SK-N-SH (cell line): ENCODE measurements around the gene THBS1. TPM values are rescaled to one million over a fixed set of nuclear protein-coding genes. Genes with fewer than 3 reads are reported as not detected.

Source experiments
- CTCF ChIA-PET: fragments of 300-600, 350-600 bp; formaldehyde crosslinking; extraction: SDS; loops from one replicate; lab custom pipeline; 2021; lab: Yijun Ruan, JAX
- POLR2A ChIA-PET: fragments of 350-600 bp; sonication (Branson Sonifier 250); formaldehyde crosslinking; extraction: SDS; loops from one replicate; lab custom pipeline; 2020; ENCODE audit warnings: antibody characterized with exemption, inconsistent platforms; lab: Yijun Ruan, JAX
- DNase-seq: peaks from one replicate; pipeline ENCODE4 v3.0.0; 2012
- H2AFZ ChIP-seq: fragments of 200-600 bp; sonication (generic); 2 replicates; pipeline ENCODE4 v1.8.1; 2016; ENCODE audit warnings: antibody characterized with exemption, mild to moderate bottlenecking, low read depth
- H3F3A ChIP-seq: fragments of 200-600 bp; sonication (generic); replicated peaks from 2 replicates; pipeline ENCODE3; 2016; ENCODE audit warnings: antibody characterized with exemption, mild to moderate bottlenecking; ENCODE audit not compliant: insufficient read depth
- H3K27ac ChIP-seq, 2 experiments: fragments of 200-500 bp in 1 of 2; fragments of 200-600 bp in 1 of 2; sonication (Bioruptor generic) in 1 of 2; sonication (generic), shearing (Covaris generic) in 1 of 2; 2 replicates each; pipeline versions ENCODE4 v1.5.1 to v1.6.1; 2014 to 2016; ENCODE audit warnings: low read depth in 2 of 2, inconsistent platforms in 1 of 2, low read length in 1 of 2, mild to moderate bottlenecking in 1 of 2, mixed read lengths in 1 of 2
- H3K27me3 ChIP-seq: fragments of 200-600 bp; sonication (generic), shearing (Covaris generic); 2 replicates; pipeline ENCODE4 v1.6.1; 2016; ENCODE audit warnings: mixed run types; ENCODE audit not compliant: insufficient read depth
- H3K36me3 ChIP-seq, 2 experiments: fragments of 200-500 bp in 1 of 2; fragments of 200-600 bp in 1 of 2; sonication (Bioruptor generic) in 1 of 2; sonication (generic) in 1 of 2; replicated peaks in 1 of 2; 2 replicates each; pipeline versions ENCODE3 to v1.5.1; 2014 to 2016; ENCODE audit warnings: low read length in 1 of 2, mild to moderate bottlenecking in 1 of 2; ENCODE audit not compliant: insufficient read depth in 2 of 2, control insufficient read depth in 1 of 2
- H3K4me1 ChIP-seq, 2 experiments: fragments of 200-500 bp in 1 of 2; fragments of 200-600 bp in 1 of 2; sonication (Bioruptor generic) in 1 of 2; sonication (generic), shearing (Covaris generic) in 1 of 2; 2 replicates each; pipeline versions ENCODE4 v1.5.1 to v1.6.1; 2014 to 2016; ENCODE audit warnings: low read depth in 1 of 2, low read length in 1 of 2, mixed run types in 1 of 2; ENCODE audit not compliant: insufficient read depth in 2 of 2, control insufficient read depth in 1 of 2
- H3K4me2 ChIP-seq: fragments of 200-600 bp; sonication (generic), shearing (Covaris generic); 2 replicates; pipeline ENCODE4 v1.6.1; 2017; ENCODE audit warnings: mixed run types
- H3K4me3 ChIP-seq, 2 experiments: fragments of 200-500 bp in 1 of 2; fragments of 200-600 bp in 1 of 2; sonication (Bioruptor generic) in 1 of 2; sonication (generic), shearing (Covaris generic) in 1 of 2; 2 replicates each; pipeline versions ENCODE4 v1.5.1 to v1.8.1; 2014 to 2016; ENCODE audit warnings: low read depth in 2 of 2, inconsistent platforms in 1 of 2, low read length in 1 of 2, mild to moderate bottlenecking in 1 of 2, mixed read lengths in 1 of 2, moderate library complexity in 1 of 2
- H3K79me2 ChIP-seq: fragments of 200-600 bp; sonication (generic); 2 replicates; pipeline ENCODE4 v1.8.1; 2017; ENCODE audit warnings: mild to moderate bottlenecking; ENCODE audit not compliant: insufficient read depth
- H3K9ac ChIP-seq: fragments of 200-600 bp; sonication (generic); 2 replicates; pipeline ENCODE4 v1.6.1; 2017; ENCODE audit warnings: mixed run types
- H3K9me2 ChIP-seq: fragments of 200-600 bp; sonication (generic); 2 replicates; pipeline ENCODE4 v1.6.1; 2017; ENCODE audit warnings: mixed run types
- H3K9me3 ChIP-seq: fragments of 200-600 bp; sonication (generic); 2 replicates; pipeline ENCODE4 v1.6.1; 2017; ENCODE audit warnings: mixed run types, mild to moderate bottlenecking, moderate library complexity
- H4K20me1 ChIP-seq: fragments of 200-600 bp; sonication (generic); 2 replicates; pipeline ENCODE4 v1.6.1; 2017; ENCODE audit warnings: mild to moderate bottlenecking, mixed run types; ENCODE audit not compliant: insufficient read depth
- CHD2 ChIP-seq: fragments of 150-350 bp; IDR thresholded peaks from 2 replicates; pipeline ENCODE4 v1.6.1; 2018; ENCODE audit warnings: low read length; ENCODE audit not compliant: partially characterized antibody
- EZH2phosphoT487 ChIP-seq: fragments of 200-600 bp; sonication (generic); IDR thresholded peaks from 2 replicates; pipeline ENCODE4 v1.6.1; 2017; ENCODE audit warnings: low read depth, mixed run types, mild to moderate bottlenecking, antibody characterized with exemption, moderate library complexity, borderline replicate concordance
- FOXM1 ChIP-seq: IDR thresholded peaks from 2 replicates; pipeline ENCODE4 v1.4.0; 2012; ENCODE audit warnings: low read depth, mild to moderate bottlenecking
- GABPA ChIP-seq: IDR thresholded peaks from 2 replicates; pipeline ENCODE4 v1.4.0; 2012; ENCODE audit warnings: low read depth, mild to moderate bottlenecking
- RAD21 ChIP-seq: IDR thresholded peaks from 2 replicates; pipeline ENCODE4 v1.6.1; 2012; ENCODE audit warnings: mild to moderate bottlenecking, low read length
- RCOR1 ChIP-seq: fragments of 150-350 bp; IDR thresholded peaks from 2 replicates; pipeline ENCODE4 v1.6.1; 2017; ENCODE audit warnings: antibody characterized with exemption, low read length
- SMC3 ChIP-seq: IDR thresholded peaks from 2 replicates; pipeline ENCODE4 v1.6.1; 2012; ENCODE audit warnings: low read depth, low read length, improper control_type of control experiment
- TAF1 ChIP-seq: IDR thresholded peaks from 2 replicates; pipeline ENCODE4 v1.6.1; 2012; ENCODE audit warnings: low read depth, mild to moderate bottlenecking, low read length, moderate library complexity, borderline replicate concordance
- TEAD4 ChIP-seq: IDR thresholded peaks from 2 replicates; pipeline ENCODE4 v1.4.0; 2012; ENCODE audit warnings: mild to moderate bottlenecking, borderline replicate concordance; ENCODE audit not compliant: insufficient read depth
- YY1 ChIP-seq: IDR thresholded peaks from 2 replicates; pipeline ENCODE4 v1.4.0; 2012; ENCODE audit warnings: low read depth, mild to moderate bottlenecking
- ZBTB33 ChIP-seq: IDR thresholded peaks from 2 replicates; pipeline ENCODE4 v1.4.0; 2012; ENCODE audit warnings: low read depth, borderline replicate concordance
- WGBS: methylation state at CpG from one replicate; pipeline ENCODE4 v1.1.6; 2017; ENCODE audit warnings: low lambda C conversion rate; 5-methylcytosine and 5-hydroxymethylcytosine counted together
- polyA plus RNA-seq, 3 experiments: library from polyadenylated mRNA; depleted of rRNA; stranded (reverse); fragments of >200 nt; gene quantifications; 2 replicates each; pipeline ENCODE4 v1.2.3, GENCODE V29; 2012

Gene THBS1
- polyA plus RNA-seq, 1 of the 3 experiments (the other 2 are of a cell fraction) = 117 TPM

- 96% methylated on average over 1 of the region's 1 CpG for WGBS
- no peaks in the 10 kb centered on the region for H3K79me2 ChIP-seq
- no peak overlapping the region for H2AFZ ChIP-seq
- no peak overlapping the region for H3K4me3 ChIP-seq
- no peaks in the 10 kb centered on the region for H3K9me2 ChIP-seq
- H4K20me1 ChIP-seq = no peaks in the 10 kb centered on the region
- H3K4me1 ChIP-seq = peaks cover 0 to 9% of the 10 kb centered on the region in 2 experiments; a peak in 2 of 4 replicates
- TF ChIP-seq FOXM1 = no peak
- no peak for TF ChIP-seq EZH2phosphoT487
- no peak for TF ChIP-seq RCOR1
- TF ChIP-seq TEAD4 = no peak
- no peak for TF ChIP-seq GABPA
- POLR2A ChIA-PET = no interaction called here
- H3K9me3 ChIP-seq = no peaks in the 10 kb centered on the region
- no peak overlapping the region for H3K9ac ChIP-seq
- H3K27ac ChIP-seq = no peak overlapping the region
- no peak overlapping the region for H3K4me2 ChIP-seq
- H3K36me3 ChIP-seq = no peaks in the 10 kb centered on the region
- CTCF ChIA-PET = interaction anchor here (0.8 to 3.0 kb wide), 4 partner anchors 13 to 914 kb away, joined by 3 to 9 read pairs (median 4); no protein-coding TSS in a partner anchor
- no peaks in the 10 kb centered on the region for H3K27me3 ChIP-seq
- no peak for DNase-seq
- H3F3A ChIP-seq = no peaks in the 10 kb centered on the region
Observed at GRCh38 chr15:39621976-39622375, 41.1 kb downstream of the THBS1 start.

- no peak overlapping the region for H3K27ac ChIP-seq
- no peaks in the 10 kb centered on the region for H3K9me2 ChIP-seq
- no peak overlapping the region for H3K9ac ChIP-seq
- no peaks in the 10 kb centered on the region for H3K27me3 ChIP-seq
- no peak for DNase-seq
- no peaks in the 10 kb centered on the region for H3K79me2 ChIP-seq
- no peaks in the 10 kb centered on the region for H3K9me3 ChIP-seq
- no peak for TF ChIP-seq ZBTB33
- no peak for TF ChIP-seq GABPA
- no peak for TF ChIP-seq SMC3
- TF ChIP-seq RCOR1 = no peak
- TF ChIP-seq TAF1 = no peak
- TF ChIP-seq YY1 = no peak
- TF ChIP-seq RAD21 = no peak
- TF ChIP-seq CHD2 = no peak
- H3K4me3 ChIP-seq = no peak overlapping the region
- CTCF ChIA-PET = interaction anchor here (0.8 to 3.0 kb wide), 4 partner anchors 12 to 134 kb away, joined by 3 to 10 read pairs (median 8); partner anchors contain the start of gene THBS1
- H4K20me1 ChIP-seq = no peaks in the 10 kb centered on the region
- H3F3A ChIP-seq = no peaks in the 10 kb centered on the region
- peaks cover 0 to 9% of the 10 kb centered on the region in 2 experiments; a peak in 2 of 4 replicates for H3K4me1 ChIP-seq
- POLR2A ChIA-PET = no interaction called here
- no peaks in the 10 kb centered on the region for H3K36me3 ChIP-seq
- WGBS = 76% methylated on average over 6 of the region's 6 CpGs
- no peak overlapping the region for H2AFZ ChIP-seq
- no peak overlapping the region for H3K4me2 ChIP-seq
Observed at GRCh38 chr15:39622660-39623516, 42.0 kb downstream of the THBS1 start.
